Measurements from ENCODE around the gene ACSF3.

- no peak for TF ChIP-seq FOSL1 (IDR thresholded peaks at IDR 0.05; ENCODE audit: low read depth)
- TF ChIP-seq MAX (IDR thresholded peaks at IDR 0.05) = no peak
- TF ChIP-seq EZH2 (IDR thresholded peaks at IDR 0.05) = no peak
- no peak for TF ChIP-seq CTCF (IDR thresholded peaks at IDR 0.05 in 2 of 3, conservative IDR thresholded peaks at IDR 0.05 in 1 of 3; ENCODE audit: borderline replicate concordance in 1 of 3, insufficient read depth in 1 of 3, low read depth in 2 of 3, low read length in 2 of 3)
Observed at GRCh38 chr16:89145406-89146161, 51.9 kb downstream of the ACSF3 start.
